CD4-positive, alpha-beta T cell treated with Interleukin-17A for 4 hours (primary cell): ENCODE results near the gene FLOT2.
"Not testable (repeated sequence)": the region's sequence is repeated elsewhere in the genome, so short reads cannot be mapped to it uniquely, and the experiment has no call there.

Experiments used
- DNase-seq: peaks from one replicate; pipeline ENCODE4 v3.0.0-alpha.2; 2020; ENCODE audit warnings: mixed read lengths

The FLOT2 gene

DNA sequence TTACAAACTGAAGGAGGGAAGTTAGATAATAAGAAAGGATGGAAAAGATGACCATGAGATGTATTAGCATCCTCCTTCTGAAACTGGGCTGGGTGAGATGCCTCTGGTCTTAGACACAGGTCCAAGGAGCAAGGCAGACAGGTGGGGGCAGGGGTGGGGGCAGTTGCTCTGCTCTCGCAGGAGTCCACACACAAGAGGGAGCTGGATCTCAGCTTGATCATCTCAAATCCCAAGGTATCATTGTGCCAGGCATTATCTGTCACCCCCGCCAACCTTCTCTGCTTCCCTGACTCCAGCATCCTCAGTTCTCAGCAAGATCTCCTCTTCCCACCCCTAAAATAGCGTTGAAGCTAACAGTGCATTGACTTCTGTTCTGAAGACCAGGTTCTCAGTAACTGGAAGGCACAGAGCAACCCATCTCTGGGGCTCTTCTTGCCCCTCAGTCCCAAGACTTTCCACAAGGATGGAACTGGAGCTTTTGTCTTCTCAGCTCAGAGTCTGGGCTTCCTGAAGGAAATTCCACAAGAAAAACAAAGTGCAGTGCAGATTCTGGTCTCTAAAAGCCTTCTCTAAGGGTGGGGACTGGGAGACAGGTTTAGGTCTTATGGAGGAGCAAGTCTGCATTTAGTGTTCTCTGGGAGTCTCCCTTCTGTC is 1.6 kb downstream of the FLOT2 start:
- DNase-seq, result no peak

GRCh38 chr17:28893248-28894183 is 4.0 kb downstream of the FLOT2 start:
- DNase-seq, result peak; percentile 30

DNA sequence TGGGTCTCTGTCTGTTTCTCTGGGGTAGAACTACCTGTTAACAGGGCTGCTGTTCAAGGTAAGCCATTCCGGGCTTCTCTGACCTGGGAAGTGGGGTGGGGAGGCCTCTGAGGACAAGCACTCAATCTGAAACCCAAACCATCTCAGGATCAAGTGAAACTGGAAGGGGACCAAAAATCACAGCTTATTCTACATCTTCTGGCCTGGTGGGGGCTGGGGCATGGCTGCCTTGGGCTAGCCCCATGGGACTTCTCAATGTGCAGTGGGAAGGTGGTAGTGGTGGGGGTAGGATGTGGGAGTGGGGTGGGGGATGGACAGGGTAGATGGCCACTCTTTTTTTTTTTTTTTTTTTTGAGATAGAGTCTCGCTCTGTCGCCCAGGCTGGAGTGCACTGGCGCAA is 5.5 kb downstream of the FLOT2 start:
- DNase-seq, result no peak

DNA sequence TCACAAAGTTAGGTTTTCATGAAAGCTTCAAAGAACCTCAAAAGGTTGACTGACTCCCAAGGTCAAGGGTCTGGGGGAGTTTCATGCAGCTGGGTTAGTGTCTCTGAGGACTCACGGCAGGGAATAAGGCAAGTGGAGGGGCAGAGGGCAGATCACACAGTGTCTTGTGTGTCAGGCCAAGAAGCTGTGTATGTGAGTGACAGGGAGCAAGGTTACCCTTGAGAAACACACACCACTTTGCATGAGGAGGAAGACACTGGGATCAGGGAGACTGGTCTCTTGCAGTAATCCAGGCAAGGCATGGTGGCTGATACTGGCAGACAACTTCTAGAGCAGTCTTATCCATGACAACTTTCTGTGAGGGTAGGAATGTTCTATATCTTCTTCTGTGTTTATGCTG is 6.3 kb downstream of the FLOT2 start:
- DNase-seq, result no peak

- no peak for DNase-seq
Observed at GRCh38 chr17:28889996-28890395, 7.5 kb downstream of the FLOT2 start.

DNA sequence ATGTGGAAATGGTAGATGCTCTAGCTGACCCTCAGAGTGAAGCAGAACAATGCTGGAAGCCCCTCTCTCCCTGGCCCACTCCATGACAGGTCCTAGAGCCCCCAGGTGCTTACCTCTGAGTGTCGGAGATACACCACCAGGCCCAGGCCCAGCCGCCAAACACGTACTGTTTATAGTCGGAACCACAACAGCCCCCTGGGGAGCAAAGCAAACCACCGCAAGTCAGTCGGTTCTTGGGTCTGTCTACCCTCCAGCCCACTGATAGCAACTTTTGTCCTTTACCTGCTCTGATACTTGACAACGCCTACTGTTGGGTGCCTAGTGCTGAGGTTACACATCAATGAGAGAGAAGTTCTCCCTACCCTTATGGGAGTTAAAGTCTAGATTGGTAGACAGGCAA is 8.7 kb downstream of the FLOT2 start:
- no peak for DNase-seq

GRCh38 chr17:28887871-28888471 is 9.6 kb downstream of the FLOT2 start:
- DNase-seq, result no peak

GRCh38 chr17:28885951-28886350 is 11.6 kb downstream of the FLOT2 start:
- DNase-seq, result no peak

- DNase-seq, result no peak
Observed at GRCh38 chr17:28885363-28885762, 12.2 kb downstream of the FLOT2 start.

DNA sequence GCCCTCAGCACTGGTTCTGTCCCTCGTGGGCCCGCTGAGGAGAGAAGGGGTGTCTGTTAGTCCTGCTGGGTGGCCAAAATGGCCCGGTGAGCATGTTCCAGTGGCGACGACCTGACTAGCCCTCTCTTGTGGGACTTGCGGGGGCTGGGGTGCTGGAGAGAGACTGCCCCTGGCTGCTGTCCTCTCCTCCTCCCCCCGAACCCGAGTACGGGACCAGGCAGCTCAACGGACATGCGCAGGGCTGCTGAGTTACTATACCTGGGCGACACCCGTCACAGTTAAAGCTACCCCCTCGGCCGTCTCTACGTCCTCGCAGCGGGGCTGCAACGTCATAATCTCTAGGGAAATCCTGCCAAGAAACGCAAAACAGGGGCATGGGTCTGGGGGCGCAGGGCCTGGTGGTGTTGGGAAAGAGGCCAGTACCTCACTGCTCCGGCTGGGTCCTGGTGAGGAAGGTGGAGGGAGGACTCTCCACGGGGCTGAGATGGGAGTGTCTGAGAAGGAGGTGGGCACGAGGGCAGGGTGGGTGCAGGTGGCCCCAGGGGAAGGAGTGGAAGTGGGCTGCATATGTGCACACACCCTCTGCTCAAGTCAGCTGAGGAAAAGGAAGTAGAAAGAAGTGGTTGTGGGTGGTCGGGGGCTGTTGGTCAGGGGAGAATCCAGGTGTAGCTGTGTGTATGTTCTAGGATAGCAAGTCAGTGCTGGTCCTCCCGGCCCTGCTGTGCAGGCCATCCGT is 13.4 kb downstream of the FLOT2 start:
- DNase-seq, result no peak

GRCh38 chr17:28882154-28882895 is 15.2 kb downstream of the FLOT2 start:
- DNase-seq, result no peak

- no peak for DNase-seq
Observed at GRCh38 chr17:28881533-28882056, 15.9 kb downstream of the FLOT2 start.

DNA sequence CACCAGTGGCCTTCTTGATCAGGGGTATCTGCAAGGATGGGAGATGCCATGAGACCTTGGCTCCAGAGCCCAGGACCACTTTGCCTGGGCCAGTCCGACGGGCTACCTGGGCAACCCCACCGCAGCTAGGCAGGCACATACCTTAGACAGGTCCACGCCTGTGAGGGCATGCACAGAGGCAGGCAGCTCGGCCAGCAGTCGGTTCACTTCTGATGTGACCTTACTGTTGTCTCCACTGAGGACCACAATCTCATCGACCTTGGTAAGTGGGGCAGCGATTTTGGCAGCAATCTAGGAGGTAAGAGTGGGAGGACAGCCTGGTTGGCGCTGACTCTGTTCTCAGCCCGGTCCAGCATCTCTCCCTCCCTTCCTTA is 17.0 kb downstream of the FLOT2 start:
- DNase-seq, result no peak

DNA sequence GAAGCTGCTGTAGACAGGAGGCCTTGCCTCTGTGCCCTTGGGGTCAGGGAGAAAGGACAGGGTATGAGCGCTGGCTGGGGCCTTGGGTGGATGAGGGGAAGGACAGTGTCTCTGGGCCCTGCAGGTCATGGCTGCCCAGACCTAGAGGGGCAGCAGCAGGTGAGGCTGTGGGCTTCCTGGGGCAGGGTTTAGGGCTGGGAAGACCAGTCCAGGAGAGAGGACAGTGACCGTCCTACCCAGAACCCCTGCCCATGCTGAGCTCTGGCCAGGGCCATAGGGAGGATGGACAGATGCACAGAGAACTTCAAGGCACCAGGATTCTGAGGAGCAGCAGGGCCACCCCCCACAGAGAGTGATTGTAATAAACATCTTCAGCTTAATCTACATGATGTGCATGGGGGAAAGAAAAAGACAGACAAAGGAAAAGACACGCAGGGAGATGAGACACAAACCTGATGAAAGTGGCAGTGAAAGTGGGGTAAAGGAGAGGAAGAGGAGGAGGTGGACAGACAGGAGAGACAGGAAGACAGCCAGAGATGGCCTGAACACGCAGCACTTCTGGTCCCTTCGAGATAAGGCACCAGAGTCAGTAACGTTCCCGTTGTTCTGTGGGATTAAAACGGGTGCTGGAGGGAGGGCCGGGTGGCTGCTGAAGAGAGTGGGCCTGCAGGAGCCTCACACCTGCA is 17.5 kb downstream of the FLOT2 start:
- no peak for DNase-seq

GRCh38 chr17:28878981-28879380 is 18.6 kb downstream of the FLOT2 start:
- no peak for DNase-seq

- no peak for DNase-seq
Observed at GRCh38 chr17:28878158-28878910, 19.2 kb downstream of the FLOT2 start.

DNA sequence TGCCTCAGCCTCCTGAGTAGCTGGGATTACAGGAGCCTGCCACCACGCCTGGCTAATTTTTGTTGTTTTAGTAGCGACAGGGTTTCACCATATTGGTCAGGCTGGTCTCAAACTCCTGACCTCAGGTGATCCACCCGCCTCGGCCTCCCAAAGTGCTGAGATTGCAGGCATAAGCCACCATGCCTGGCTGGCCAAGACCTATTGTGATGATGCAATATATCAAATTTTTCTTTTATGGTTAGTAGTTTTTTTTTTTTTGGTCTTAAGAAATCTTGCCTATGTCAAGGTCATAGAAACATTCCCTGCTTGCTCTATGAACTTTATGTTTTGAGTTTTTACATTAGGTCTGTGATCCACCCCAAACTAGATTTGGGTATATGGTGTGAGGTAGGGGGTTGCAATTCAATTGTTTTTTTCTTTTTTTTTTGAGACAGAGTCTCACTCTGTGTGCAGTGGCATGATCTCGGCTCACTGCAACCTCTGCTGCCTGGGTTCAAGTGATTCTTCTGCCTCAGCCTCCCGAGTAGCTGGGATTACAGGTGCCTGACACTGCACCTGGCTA is 20.3 kb downstream of the FLOT2 start:
- not testable (repeated sequence) for DNase-seq

GRCh38 chr17:28875848-28876550 is 21.5 kb downstream of the FLOT2 start:
- DNase-seq, result no peak

- no peak for DNase-seq
Observed at GRCh38 chr17:28874750-28875149, 22.8 kb downstream of the FLOT2 start.

DNA sequence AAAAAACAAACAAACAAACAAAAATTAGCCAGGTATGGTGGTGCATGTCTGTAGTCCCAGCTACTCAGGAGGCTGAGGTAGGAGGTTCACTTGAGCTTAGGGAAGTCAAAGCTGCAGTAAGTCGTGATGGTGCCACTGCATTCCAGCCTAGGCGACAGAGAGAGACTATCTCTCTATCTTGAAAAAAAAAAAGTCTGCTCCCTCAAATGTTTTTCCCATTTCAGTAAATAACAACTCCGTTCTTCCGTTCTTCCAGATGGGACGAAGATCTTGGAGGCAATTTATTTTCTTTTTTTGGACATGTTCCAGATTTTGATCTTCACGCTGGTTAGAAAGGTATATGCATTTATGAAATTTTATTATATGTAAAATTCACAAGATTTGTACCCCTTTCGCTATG is 23.7 kb downstream of the FLOT2 start:
- DNase-seq, result no peak
